Fibroblast of lung (primary cell): Measurements from ENCODE around the gene DOK5.

Source experiments
- EZH2 ChIP-seq: IDR thresholded peaks from 2 replicates; pipeline ENCODE4 v1.5.1; 2012; ENCODE audit warnings: low read length, control low read depth, mild to moderate bottlenecking; ENCODE audit errors: missing control alignments
- TF ChIP-seq, protein P1 (sequence below), 2 donors: IDR thresholded peaks in 1 of 2; conservative IDR thresholded peaks in 1 of 2; 1 replicate in 1 of 2; 2 replicates in 1 of 2; pipeline ENCODE4 v1.5.1; 2011 to 2012; ENCODE audit warnings: low read length in 2 of 2, control low read depth in 1 of 2, inconsistent platforms in 1 of 2, low read depth in 1 of 2, mild to moderate bottlenecking in 1 of 2

DNA sequence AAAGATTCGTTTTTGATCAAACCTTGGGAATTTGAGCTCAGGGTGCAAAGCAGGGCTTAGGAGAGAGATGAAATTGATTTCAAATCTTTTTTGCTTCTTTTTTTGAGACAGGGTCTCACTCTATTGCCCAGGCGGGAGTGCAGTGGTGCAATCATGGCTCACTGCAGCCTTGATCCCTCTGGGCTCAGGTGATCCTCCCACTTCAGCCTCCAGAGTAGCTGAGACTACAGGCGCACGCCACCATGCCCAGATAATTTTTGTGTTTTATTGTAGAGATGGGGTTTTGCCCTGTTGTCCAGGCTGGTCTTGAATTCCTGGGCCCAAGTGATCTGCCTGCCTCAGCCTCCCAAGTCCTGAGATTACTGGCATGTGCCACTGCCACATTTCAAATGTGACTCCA is 58.7 kb downstream of the DOK5 start:
- TF ChIP-seq, protein P1, sequence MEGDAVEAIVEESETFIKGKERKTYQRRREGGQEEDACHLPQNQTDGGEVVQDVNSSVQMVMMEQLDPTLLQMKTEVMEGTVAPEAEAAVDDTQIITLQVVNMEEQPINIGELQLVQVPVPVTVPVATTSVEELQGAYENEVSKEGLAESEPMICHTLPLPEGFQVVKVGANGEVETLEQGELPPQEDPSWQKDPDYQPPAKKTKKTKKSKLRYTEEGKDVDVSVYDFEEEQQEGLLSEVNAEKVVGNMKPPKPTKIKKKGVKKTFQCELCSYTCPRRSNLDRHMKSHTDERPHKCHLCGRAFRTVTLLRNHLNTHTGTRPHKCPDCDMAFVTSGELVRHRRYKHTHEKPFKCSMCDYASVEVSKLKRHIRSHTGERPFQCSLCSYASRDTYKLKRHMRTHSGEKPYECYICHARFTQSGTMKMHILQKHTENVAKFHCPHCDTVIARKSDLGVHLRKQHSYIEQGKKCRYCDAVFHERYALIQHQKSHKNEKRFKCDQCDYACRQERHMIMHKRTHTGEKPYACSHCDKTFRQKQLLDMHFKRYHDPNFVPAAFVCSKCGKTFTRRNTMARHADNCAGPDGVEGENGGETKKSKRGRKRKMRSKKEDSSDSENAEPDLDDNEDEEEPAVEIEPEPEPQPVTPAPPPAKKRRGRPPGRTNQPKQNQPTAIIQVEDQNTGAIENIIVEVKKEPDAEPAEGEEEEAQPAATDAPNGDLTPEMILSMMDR (conservative IDR thresholded peaks at IDR 0.05 in 1 of 2, IDR thresholded peaks at IDR 0.05 in 1 of 2; ENCODE audit: low read depth in 1 of 2, low read length in 2 of 2): no peak
- no peak for TF ChIP-seq EZH2
